Non-pigmented ciliary epithelial cell (primary cell): ENCODE data around the gene ADPRH.
A peak's percentile ranks its signal among the peaks of the same experiment; 100 is the strongest.

Experiments
- DNase-seq: peaks from one replicate; pipeline ENCODE4 v3.0.0-alpha.2; 2010; ENCODE audit warnings: low read depth

The ADPRH gene

DNA sequence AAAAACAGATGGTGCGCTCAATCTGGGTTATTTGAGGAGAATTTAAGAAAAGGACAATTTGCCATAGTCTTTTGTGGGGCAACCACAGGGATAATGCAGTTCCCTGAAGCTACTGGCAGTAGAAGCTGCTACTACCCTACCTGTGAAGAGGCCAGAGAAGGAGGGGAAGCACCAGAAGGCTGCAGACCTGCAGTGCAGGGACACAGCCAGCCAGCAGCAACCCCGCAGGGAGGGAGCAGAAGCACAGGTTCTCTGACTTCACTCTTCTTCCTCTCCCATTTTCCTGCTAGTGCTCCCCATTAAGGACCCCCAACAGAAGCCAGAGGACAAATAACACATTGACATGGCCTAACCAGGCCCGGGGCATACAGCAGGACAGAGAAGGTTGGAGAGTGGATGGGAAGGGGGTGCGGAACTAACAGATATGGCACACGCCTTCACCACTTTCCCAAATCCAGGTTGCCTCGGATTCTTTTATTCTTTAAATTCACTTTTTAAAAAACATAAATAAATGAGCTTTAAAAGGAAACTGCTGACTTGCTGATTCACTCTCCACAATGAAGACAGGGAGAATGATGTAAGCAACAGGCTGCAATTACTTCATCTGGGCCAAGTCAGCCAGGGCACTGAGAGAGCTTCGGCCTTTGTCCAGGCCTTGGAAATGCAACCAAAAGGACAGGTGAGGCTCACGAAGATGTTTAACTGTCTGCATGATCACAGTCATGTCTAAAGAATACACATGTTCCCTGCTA is 51.0 kb downstream of the ADPRH start:
- peak; percentile 41 for DNase-seq

DNA sequence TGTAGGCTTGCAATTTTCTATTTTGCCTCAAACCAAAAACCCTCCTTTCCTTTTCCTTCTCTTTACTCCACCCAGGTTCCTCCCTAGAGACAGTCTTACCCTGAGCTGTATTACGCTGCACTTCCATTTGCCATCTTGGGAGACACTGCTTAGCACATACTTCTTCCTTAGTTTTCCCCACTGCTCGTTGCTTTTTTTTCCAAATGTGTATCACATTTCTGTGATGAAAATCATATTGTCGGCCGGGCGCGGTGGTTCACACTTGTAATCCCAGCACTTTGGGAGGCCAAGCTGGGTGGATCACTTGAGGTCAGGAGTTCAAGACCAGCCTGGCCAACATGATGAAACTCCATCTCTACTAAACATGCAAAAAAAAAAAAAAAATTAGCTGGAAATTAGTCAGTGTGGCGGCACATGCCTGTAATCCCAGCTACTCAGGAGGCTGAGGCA is 51.6 kb downstream of the ADPRH start:
- DNase-seq: no peak

DNA sequence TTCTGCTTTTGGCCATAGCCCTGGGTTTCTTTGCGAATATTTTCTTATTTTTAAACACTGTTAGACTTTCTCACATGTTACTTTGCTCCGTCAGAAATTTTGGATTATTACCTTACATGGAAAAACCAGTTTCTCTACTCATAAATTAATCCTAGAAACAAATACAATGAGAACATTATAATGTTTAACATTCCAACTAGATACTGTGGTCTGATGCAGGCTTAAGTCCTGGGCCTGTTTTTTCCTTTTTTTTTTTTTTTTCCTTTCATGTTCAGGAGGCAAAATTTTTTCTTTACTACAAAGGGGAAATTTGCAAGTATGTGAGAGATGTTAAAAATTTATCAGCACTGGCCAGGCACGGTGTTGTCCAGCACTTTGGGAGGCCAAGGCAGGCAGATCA is 52.2 kb downstream of the ADPRH start:
- no peak for DNase-seq

GRCh38 chr3:119632216-119632615 is 52.9 kb downstream of the ADPRH start:
- no peak for DNase-seq

GRCh38 chr3:119632829-119633228 is 53.5 kb downstream of the ADPRH start:
- no peak for DNase-seq

- no peak for DNase-seq
Measured at GRCh38 chr3:119635719-119636118, 56.4 kb downstream of the ADPRH start.

GRCh38 chr3:119636249-119636648 is 57.0 kb downstream of the ADPRH start:
- DNase-seq: no peak

DNA sequence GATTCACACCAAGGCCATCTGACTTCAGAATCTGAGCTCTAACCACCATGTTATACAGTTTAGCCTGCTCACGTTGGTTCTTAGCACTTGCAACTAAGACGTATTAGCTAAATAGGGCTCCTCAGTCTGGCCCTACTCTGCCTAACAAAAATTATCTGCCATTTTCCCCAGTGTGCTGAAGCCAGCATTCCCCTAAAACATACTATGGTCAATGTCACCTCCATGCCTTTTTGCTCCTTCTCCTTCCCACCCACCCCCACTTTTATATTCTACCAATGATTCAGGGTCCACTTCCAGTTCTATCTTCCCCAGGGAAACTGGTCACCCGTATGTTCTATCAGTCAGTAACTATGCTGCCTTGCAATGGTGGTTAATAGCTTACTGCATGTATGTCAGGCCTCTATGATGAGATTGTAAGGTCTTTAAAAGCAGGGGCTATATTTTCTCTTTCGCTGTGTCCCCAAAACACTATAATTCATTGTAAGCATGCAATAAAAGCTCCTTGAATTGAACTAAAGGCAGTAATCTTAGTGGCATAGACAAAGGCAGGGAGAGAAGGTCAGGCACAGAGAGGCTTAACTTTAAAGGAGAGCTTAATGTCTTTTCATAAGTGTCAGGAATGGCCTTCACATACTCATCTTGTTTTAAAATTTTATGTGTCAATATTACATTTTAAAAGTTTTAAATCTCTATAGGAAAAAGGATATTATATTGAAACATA is 57.8 kb downstream of the ADPRH start:
- DNase-seq: no peak

- DNase-seq: peak; percentile 73
Measured at GRCh38 chr3:119637679-119638477, 58.6 kb downstream of the ADPRH start.
